ENCODE results near the gene GINM1. TPM values are rescaled to one million over a fixed set of nuclear protein-coding genes. Genes with fewer than 3 reads are reported as not detected.

GINM1 gene
- total and polyA plus RNA-seq, 7 experiments from 2014 or later = 14.4 to 27.3 (median 20.7) TPM

DNA sequence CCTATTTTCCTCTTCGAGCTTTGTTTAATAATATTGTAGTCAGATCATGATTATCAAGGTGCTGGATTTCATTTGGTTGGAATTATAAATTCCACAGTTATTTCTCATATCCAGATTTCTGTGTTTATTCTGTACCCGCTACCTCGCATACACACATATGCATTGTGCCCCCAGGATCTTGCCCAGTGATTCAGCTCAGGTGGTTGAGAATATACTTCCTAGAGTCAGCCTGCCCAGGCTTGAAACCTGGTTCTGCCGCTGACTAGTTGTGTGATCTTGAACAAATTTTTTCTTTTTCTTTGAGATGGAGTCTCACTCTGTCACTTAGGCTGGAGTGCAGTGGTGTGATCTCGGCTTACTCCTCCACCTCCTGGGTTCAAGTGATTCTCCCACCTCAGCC lies 14.7 kb downstream of the GINM1 start:
- Mint-ChIP-seq H3K4me1 (peaks cover 0 to 13% (median 0%) of the 10 kb centered on the region in 7 donors), H3K9me3 (peaks cover 0 to 1% (median 0%) of the 10 kb centered on the region in 11 donors), H3K27me3 (no peaks in the 10 kb centered on the region), H3K4me3 (no peak overlapping the region), H3K27ac (peak overlapping the region in 1 of 9 donors; percentile 21), H3K36me3 (peaks cover 6 to 46% (median 14%) of the 10 kb centered on the region in 5 donors)
- ATAC-seq (no peak), DNase-seq (no peak)
- no peak overlapping the region for H3K27ac ChIP-seq (ENCODE audit: low read depth, low read length)
- H3K4me1 ChIP-seq (ENCODE audit: control insufficient read depth in 2 of 2, insufficient read depth in 2 of 2, low read length in 2 of 2) = no peaks in the 10 kb centered on the region
- intact Hi-C loops (cut with micrococcal nuclease) = no loop called here
- POLR2A ChIA-PET = interaction anchor here (0.6 kb wide), 1 partner anchor 62 kb away, joined by 3 read pairs; no protein-coding TSS in a partner anchor
- peaks cover 0 to 38% (median 3%) of the 10 kb centered on the region in 3 experiments for H3K36me3 ChIP-seq (ENCODE audit: control insufficient read depth in 2 of 3, insufficient read depth in 3 of 3, low read length in 3 of 3)
- no peaks in the 10 kb centered on the region for H3K27me3 ChIP-seq (ENCODE audit: control insufficient read depth in 2 of 2, insufficient read depth in 2 of 2, low read length in 2 of 2)
- CTCF ChIA-PET = no interaction called here
- H3K4me3 ChIP-seq (ENCODE audit: low read length) = no peak overlapping the region
- H3K9me3 ChIP-seq (ENCODE audit: control insufficient read depth in 2 of 3, low read length in 3 of 3) = no peaks in the 10 kb centered on the region

DNA sequence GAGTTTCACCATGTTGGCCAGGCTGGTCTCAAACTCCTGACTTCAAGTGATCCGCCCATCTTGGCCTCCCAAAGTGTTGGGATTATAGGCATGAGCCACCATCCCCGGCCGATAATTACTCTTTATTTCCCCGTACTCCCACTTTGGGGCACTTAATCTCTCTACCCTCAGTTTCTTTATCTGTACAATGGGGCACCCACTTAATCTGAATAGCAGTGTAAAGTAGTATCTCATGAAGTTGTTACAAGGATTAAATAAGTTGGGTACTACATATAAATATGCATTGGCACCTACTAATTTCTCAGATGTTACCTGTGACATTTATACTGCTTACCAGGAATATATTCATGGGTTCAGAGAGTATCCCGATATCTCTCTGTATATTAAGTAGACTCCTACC lies 15.2 kb downstream of the GINM1 start:
- H3K4me1 Mint-ChIP-seq = peaks cover 0 to 11% (median 0%) of the 10 kb centered on the region in 7 donors
- H3K27ac Mint-ChIP-seq = peak overlapping the region in 2 of 9 donors; percentile 21 to 45
- intact Hi-C loops (cut with micrococcal nuclease) = no loop called here
- no peaks in the 10 kb centered on the region for H3K9me3 ChIP-seq (ENCODE audit: control insufficient read depth in 2 of 3, low read length in 3 of 3)
- no peak overlapping the region for H3K4me3 Mint-ChIP-seq
- H3K27me3 ChIP-seq (ENCODE audit: control insufficient read depth in 2 of 2, insufficient read depth in 2 of 2, low read length in 2 of 2) = no peaks in the 10 kb centered on the region
- DNase-seq (no peak), ATAC-seq (no peak)
- ChIA-PET CTCF (interaction anchor here (0.7 kb wide), 1 partner anchor 16 kb away, joined by 3 read pairs; no protein-coding TSS in a partner anchor), POLR2A (no interaction called here)
- no peaks in the 10 kb centered on the region for H3K4me1 ChIP-seq (ENCODE audit: control insufficient read depth in 2 of 2, insufficient read depth in 2 of 2, low read length in 2 of 2)
- no peaks in the 10 kb centered on the region for H3K27me3 Mint-ChIP-seq
- peaks cover 6 to 45% (median 15%) of the 10 kb centered on the region in 5 donors for H3K36me3 Mint-ChIP-seq
- H3K4me3 ChIP-seq (ENCODE audit: low read length) = no peak overlapping the region
- no peak overlapping the region for H3K27ac ChIP-seq (ENCODE audit: low read depth, low read length)
- peaks cover 0 to 1% (median 0%) of the 10 kb centered on the region in 11 donors for H3K9me3 Mint-ChIP-seq
- peaks cover 0 to 39% (median 3%) of the 10 kb centered on the region in 3 experiments for H3K36me3 ChIP-seq (ENCODE audit: control insufficient read depth in 2 of 3, insufficient read depth in 3 of 3, low read length in 3 of 3)

DNA sequence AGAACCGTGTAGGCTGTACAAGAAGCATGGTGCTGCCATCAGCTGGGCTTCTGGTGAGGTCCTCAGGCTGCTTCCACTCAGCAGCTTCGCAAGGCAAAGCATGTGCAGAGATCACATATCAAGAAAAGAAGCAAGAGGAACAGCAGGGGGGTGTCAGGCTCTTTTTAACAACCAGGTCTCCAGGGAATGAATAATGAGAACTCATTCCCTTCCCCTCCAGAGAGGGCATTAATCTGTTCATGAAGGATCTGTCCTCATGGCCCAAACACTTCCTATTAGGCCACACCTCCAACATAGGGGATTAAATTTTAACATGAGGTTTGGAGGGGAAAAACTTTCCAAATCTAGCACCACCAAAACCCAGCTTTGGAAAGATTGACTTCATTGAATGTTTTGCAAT lies 20.0 kb downstream of the GINM1 start:
- Histone ChIP-seq H3K27me3 (ENCODE audit: control insufficient read depth in 2 of 2, insufficient read depth in 2 of 2, low read length in 2 of 2) (no peaks in the 10 kb centered on the region), H3K27ac (ENCODE audit: low read depth, low read length) (no peak overlapping the region), H3K36me3 (ENCODE audit: control insufficient read depth in 2 of 3, insufficient read depth in 3 of 3, low read length in 3 of 3) (peaks cover 4 to 56% (median 8%) of the 10 kb centered on the region in 3 experiments), H3K9me3 (ENCODE audit: control insufficient read depth in 2 of 3, low read length in 3 of 3) (no peaks in the 10 kb centered on the region), H3K4me1 (ENCODE audit: control insufficient read depth in 2 of 2, insufficient read depth in 2 of 2, low read length in 2 of 2) (no peaks in the 10 kb centered on the region), H3K4me3 (ENCODE audit: low read length) (no peak overlapping the region)
- Mint-ChIP-seq H3K36me3 (peaks cover 0 to 34% (median 13%) of the 10 kb centered on the region in 5 donors), H3K4me3 (no peak overlapping the region), H3K27me3 (no peaks in the 10 kb centered on the region), H3K9me3 (no peaks in the 10 kb centered on the region), H3K4me1 (peaks cover 0 to 2% (median 0%) of the 10 kb centered on the region in 7 donors), H3K27ac (peak overlapping the region in 1 of 9 donors; percentile 28)
- POLR2A ChIA-PET = no interaction called here
- DNase-seq (no peak), ATAC-seq (no peak)
- intact Hi-C loops (cut with micrococcal nuclease) = no loop called here
- CTCF ChIA-PET = no interaction called here

DNA sequence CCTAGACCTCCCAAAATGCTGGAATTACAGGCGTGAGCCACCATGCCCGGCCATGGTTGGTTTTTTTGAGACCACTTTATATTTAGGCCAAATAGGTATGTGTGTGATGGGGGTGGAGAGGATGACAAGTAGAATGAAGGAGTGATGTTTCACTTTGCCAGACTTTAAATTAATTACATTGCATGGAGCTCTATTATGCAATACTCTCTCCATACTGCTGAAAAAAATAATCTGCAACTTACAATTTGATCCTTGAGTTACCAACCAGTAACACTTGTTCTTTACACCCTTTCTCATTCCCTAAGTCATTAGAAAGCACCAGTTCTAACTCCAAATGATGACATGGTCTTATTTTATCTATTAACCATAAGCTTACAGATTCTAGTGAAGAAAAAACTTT lies 26.8 kb downstream of the GINM1 start:
- H3K27me3 ChIP-seq (ENCODE audit: control insufficient read depth in 2 of 2, insufficient read depth in 2 of 2, low read length in 2 of 2) = no peaks in the 10 kb centered on the region
- intact Hi-C loops (cut with micrococcal nuclease) = no loop called here
- no peak overlapping the region for H3K4me3 ChIP-seq (ENCODE audit: low read length)
- H3K9me3 ChIP-seq (ENCODE audit: control insufficient read depth in 2 of 3, low read length in 3 of 3) = no peaks in the 10 kb centered on the region
- ChIA-PET CTCF (no interaction called here), POLR2A (interaction anchor here (1.0 kb wide), 1 partner anchor 9 kb away, joined by 3 read pairs; no protein-coding TSS in a partner anchor)
- H3K27ac ChIP-seq (ENCODE audit: low read depth, low read length) = no peak overlapping the region
- Mint-ChIP-seq H3K36me3 (peaks cover 0 to 28% (median 14%) of the 10 kb centered on the region in 5 donors), H3K4me3 (no peak overlapping the region), H3K9me3 (no peaks in the 10 kb centered on the region), H3K27me3 (no peaks in the 10 kb centered on the region), H3K27ac (peak overlapping the region in 1 of 9 donors; percentile 62), H3K4me1 (no peaks in the 10 kb centered on the region)
- peaks cover 0 to 58% (median 32%) of the 10 kb centered on the region in 3 experiments for H3K36me3 ChIP-seq (ENCODE audit: control insufficient read depth in 2 of 3, insufficient read depth in 3 of 3, low read length in 3 of 3)
- H3K4me1 ChIP-seq (ENCODE audit: control insufficient read depth in 2 of 2, insufficient read depth in 2 of 2, low read length in 2 of 2) = no peaks in the 10 kb centered on the region
- DNase-seq (no peak), ATAC-seq (no peak)

DNA sequence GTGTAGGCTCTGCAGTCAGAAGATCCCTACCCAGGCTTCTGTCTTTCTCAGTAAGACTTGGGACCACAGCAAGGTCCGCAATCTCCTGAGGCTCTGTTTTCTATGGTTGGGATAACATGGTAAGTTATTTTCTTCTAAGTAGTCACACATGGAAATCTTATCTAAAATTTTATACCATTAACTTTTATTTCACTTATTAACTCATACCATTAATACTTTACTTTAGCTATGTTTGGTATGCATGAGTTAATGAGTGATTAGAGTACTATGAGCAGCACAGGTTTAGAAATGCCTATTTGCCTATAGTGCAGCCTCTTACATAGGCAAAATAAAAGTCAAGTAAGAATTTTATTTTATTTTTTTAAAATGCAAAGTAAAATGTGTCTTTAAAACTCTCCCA lies 27.2 kb downstream of the GINM1 start:
- Mint-ChIP-seq H3K36me3 (peaks cover 0 to 28% (median 14%) of the 10 kb centered on the region in 5 donors), H3K4me1 (no peaks in the 10 kb centered on the region), H3K27ac (no peak overlapping the region), H3K4me3 (no peak overlapping the region), H3K27me3 (no peaks in the 10 kb centered on the region), H3K9me3 (no peaks in the 10 kb centered on the region)
- Histone ChIP-seq H3K4me3 (ENCODE audit: low read length) (no peak overlapping the region), H3K27me3 (ENCODE audit: control insufficient read depth in 2 of 2, insufficient read depth in 2 of 2, low read length in 2 of 2) (no peaks in the 10 kb centered on the region), H3K4me1 (ENCODE audit: control insufficient read depth in 2 of 2, insufficient read depth in 2 of 2, low read length in 2 of 2) (no peaks in the 10 kb centered on the region), H3K27ac (ENCODE audit: low read depth, low read length) (no peak overlapping the region), H3K36me3 (ENCODE audit: control insufficient read depth in 2 of 3, insufficient read depth in 3 of 3, low read length in 3 of 3) (peaks cover 0 to 58% (median 32%) of the 10 kb centered on the region in 3 experiments), H3K9me3 (ENCODE audit: control insufficient read depth in 2 of 3, low read length in 3 of 3) (no peaks in the 10 kb centered on the region)
- ChIA-PET POLR2A (interaction anchor here (0.7 to 1.0 kb wide), 2 partner anchors 8 to 83 kb away, joined by 3 read pairs; no protein-coding TSS in a partner anchor), CTCF (no interaction called here)
- ATAC-seq (no peak), DNase-seq (no peak)
- intact Hi-C loops (cut with micrococcal nuclease) = no loop called here

DNA sequence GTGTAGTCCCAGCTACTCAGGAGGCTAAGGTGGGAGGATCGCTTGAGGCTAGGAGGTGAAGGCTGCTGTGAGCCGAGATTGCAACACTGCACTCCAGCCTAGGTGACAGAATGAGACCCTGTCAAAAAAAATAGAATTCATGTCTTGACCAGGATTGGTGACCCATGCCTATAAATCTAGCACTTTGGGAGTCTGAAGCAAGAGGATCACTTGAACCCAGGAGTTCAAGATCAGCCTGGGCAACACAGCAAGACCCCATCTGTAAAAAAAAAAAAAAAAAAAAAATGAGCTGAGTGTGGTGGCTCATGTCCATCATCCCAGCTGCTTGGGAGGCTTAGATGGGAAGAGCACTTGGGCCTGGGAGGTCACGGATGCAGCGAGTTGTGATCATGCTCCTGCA lies 34.3 kb downstream of the GINM1 start:
- Histone ChIP-seq H3K27me3 (ENCODE audit: control insufficient read depth in 2 of 2, insufficient read depth in 2 of 2, low read length in 2 of 2) (no peaks in the 10 kb centered on the region), H3K4me1 (ENCODE audit: control insufficient read depth in 2 of 2, insufficient read depth in 2 of 2, low read length in 2 of 2) (no peaks in the 10 kb centered on the region), H3K27ac (ENCODE audit: low read depth, low read length) (no peak overlapping the region), H3K9me3 (ENCODE audit: control insufficient read depth in 2 of 3, low read length in 3 of 3) (no peaks in the 10 kb centered on the region), H3K4me3 (ENCODE audit: low read length) (no peak overlapping the region), H3K36me3 (ENCODE audit: control insufficient read depth in 2 of 3, insufficient read depth in 3 of 3, low read length in 3 of 3) (peaks cover 0 to 29% (median 9%) of the 10 kb centered on the region in 3 experiments)
- Mint-ChIP-seq H3K4me1 (no peaks in the 10 kb centered on the region), H3K36me3 (peaks cover 0 to 27% (median 14%) of the 10 kb centered on the region in 5 donors), H3K9me3 (no peaks in the 10 kb centered on the region), H3K4me3 (no peak overlapping the region), H3K27me3 (no peaks in the 10 kb centered on the region), H3K27ac (peak overlapping the region in 1 of 9 donors; percentile 8)
- intact Hi-C loops (cut with micrococcal nuclease) = loop anchor here in 1 of 2 donors (5.0 kb wide), 1 partner anchor 47 kb away; the partner anchor contains the start of gene KATNA1
- DNase-seq (no peak), ATAC-seq (no peak)
- POLR2A ChIA-PET = no interaction called here
- CTCF ChIA-PET = no interaction called here
